ENCODE data around the gene PERM1. TPM values are rescaled to one million over a fixed set of nuclear protein-coding genes. Genes with fewer than 3 reads are reported as not detected.

The PERM1 gene
- total and polyA plus RNA-seq, 2 of the 13 experiments (the other 11 are each of a cell fraction or from before 2014, with no cell fraction given), result 0.04 to 0.29 TPM

DNA sequence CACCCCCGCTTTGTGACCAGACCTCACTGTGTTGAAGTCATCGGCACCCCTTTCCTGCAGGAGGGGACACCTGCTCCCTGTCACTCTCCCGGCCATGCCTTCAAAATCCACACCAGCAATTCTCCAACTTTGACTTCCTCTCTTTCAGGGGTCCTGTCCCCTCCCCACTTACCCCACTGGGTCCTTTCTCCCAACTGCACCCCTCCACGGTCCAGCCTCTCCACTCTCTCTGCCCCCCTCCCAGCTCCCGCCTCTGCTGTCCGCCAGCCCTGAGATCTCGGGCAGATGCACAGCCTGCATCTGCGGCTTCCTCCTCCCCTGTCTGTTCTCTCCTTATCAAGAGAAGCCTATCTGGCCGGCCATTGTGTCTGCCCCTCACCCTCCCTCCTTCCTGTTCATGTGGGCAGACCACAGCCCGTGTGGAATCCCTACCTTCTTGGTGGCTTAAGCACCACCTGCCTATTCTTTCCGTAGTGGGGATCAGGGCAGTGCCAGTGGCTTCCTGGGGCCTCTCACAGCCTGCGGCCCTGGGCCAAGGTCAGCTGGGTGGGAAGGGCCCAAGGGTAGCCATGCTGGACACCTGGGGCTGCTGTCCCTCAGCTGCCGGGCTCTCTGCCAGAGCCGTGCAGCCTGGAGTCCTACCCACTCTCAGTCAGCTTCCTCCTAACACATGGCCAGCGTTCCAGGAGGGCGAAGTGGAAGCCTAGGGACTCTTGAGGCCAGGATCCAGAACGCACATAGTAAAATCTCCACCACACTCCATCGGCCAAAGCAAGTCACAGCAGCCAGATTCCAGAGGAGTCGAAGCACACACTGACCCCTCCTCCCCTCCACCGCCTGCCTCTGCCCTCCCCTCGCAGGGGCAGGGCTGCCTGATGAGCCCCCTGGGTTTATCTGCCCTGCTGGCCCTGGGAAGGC lies 23.1 kb upstream of the PERM1 start (continued):
- TF ChIP-seq, protein P1, sequence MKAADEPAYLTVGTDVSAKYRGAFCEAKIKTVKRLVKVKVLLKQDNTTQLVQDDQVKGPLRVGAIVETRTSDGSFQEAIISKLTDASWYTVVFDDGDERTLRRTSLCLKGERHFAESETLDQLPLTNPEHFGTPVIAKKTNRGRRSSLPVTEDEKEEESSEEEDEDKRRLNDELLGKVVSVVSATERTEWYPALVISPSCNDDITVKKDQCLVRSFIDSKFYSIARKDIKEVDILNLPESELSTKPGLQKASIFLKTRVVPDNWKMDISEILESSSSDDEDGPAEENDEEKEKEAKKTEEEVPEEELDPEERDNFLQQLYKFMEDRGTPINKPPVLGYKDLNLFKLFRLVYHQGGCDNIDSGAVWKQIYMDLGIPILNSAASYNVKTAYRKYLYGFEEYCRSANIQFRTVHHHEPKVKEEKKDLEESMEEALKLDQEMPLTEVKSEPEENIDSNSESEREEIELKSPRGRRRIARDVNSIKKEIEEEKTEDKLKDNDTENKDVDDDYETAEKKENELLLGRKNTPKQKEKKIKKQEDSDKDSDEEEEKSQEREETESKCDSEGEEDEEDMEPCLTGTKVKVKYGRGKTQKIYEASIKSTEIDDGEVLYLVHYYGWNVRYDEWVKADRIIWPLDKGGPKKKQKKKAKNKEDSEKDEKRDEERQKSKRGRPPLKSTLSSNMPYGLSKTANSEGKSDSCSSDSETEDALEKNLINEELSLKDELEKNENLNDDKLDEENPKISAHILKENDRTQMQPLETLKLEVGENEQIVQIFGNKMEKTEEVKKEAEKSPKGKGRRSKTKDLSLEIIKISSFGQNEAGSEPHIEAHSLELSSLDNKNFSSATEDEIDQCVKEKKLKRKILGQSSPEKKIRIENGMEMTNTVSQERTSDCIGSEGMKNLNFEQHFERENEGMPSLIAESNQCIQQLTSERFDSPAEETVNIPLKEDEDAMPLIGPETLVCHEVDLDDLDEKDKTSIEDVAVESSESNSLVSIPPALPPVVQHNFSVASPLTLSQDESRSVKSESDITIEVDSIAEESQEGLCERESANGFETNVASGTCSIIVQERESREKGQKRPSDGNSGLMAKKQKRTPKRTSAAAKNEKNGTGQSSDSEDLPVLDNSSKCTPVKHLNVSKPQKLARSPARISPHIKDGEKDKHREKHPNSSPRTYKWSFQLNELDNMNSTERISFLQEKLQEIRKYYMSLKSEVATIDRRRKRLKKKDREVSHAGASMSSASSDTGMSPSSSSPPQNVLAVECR (CRISPR knock-in tag; IDR thresholded peaks at IDR 0.05; ENCODE audit: borderline replicate concordance), result peak; percentile 65; the same call in 1 of the 2 replicates
- no peak for TF ChIP-seq GZF1 (CRISPR knock-in tag; IDR thresholded peaks at IDR 0.05)
- TF ChIP-seq ZNF674 (CRISPR knock-in tag; IDR thresholded peaks at IDR 0.05; ENCODE audit: low read depth), result 0 out of 2 replicates have a peak, but pooled peaks have one; percentile 18
- TF ChIP-seq ZBTB38 (CRISPR knock-in tag; IDR thresholded peaks at IDR 0.05), result peak; percentile 49; the same call in 1 of the 2 replicates
- TF ChIP-seq, protein P2, sequence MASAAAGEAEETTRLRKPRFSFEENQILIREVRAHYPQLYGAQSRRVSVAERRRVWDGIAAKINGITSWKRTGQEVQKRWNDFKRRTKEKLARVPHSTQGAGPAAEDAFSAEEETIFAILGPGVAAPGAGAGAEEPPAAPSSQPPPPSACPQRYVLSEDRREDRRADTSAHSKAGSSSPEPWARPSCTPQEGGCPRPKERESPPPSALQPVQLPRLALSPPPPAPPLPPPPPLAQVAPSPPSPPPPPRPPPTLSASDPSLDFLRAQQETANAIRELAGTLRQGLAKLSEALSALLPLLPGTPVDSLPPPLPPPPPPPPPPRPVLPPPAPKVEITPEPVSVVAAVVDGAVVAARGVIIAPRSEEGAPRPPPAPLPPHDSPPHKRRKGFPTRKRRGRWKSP (CRISPR knock-in tag; IDR thresholded peaks at IDR 0.05), result 0 out of 2 replicates have a peak, but pooled peaks have one; percentile 46
- TF ChIP-seq RELA (CRISPR knock-in tag; IDR thresholded peaks at IDR 0.05), result no peak
- TF ChIP-seq KDM2A (CRISPR knock-in tag; IDR thresholded peaks at IDR 0.05; ENCODE audit: borderline replicate concordance, low read depth), result peak; percentile 51; the same call in 1 of the 2 replicates
- TF ChIP-seq, protein P3, sequence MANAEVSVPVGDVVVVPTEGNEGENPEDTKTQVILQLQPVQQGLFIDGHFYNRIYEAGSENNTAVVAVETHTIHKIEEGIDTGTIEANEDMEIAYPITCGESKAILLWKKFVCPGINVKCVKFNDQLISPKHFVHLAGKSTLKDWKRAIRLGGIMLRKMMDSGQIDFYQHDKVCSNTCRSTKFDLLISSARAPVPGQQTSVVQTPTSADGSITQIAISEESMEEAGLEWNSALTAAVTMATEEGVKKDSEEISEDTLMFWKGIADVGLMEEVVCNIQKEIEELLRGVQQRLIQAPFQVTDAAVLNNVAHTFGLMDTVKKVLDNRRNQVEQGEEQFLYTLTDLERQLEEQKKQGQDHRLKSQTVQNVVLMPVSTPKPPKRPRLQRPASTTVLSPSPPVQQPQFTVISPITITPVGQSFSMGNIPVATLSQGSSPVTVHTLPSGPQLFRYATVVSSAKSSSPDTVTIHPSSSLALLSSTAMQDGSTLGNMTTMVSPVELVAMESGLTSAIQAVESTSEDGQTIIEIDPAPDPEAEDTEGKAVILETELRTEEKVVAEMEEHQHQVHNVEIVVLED (CRISPR knock-in tag; IDR thresholded peaks at IDR 0.05; ENCODE audit: borderline replicate concordance), result 0 out of 2 replicates have a peak, but pooled peaks have one; percentile 37
- TF ChIP-seq ZNF891 (CRISPR knock-in tag; IDR thresholded peaks at IDR 0.05), result peak; percentile 90
- peak; percentile 66 for TF ChIP-seq HOXA3 (CRISPR knock-in tag; IDR thresholded peaks at IDR 0.05)
- TF ChIP-seq ZNF264 (CRISPR knock-in tag; IDR thresholded peaks at IDR 0.05), result peak; percentile 21; the same call in 1 of the 2 replicates
- TF ChIP-seq, protein P4, sequence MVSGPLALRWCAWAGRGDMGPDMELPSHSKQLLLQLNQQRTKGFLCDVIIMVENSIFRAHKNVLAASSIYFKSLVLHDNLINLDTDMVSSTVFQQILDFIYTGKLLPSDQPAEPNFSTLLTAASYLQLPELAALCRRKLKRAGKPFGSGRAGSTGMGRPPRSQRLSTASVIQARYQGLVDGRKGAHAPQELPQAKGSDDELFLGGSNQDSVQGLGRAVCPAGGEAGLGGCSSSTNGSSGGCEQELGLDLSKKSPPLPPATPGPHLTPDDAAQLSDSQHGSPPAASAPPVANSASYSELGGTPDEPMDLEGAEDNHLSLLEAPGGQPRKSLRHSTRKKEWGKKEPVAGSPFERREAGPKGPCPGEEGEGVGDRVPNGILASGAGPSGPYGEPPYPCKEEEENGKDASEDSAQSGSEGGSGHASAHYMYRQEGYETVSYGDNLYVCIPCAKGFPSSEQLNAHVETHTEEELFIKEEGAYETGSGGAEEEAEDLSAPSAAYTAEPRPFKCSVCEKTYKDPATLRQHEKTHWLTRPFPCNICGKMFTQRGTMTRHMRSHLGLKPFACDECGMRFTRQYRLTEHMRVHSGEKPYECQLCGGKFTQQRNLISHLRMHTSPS (CRISPR knock-in tag; IDR thresholded peaks at IDR 0.05; ENCODE audit: low read depth), result peak; percentile 82
- TF ChIP-seq HMG20B (CRISPR knock-in tag; conservative IDR thresholded peaks at IDR 0.05), result 0 out of 2 replicates have a peak, but pooled peaks have one; percentile 29
- peak; percentile 31; the same call in 1 of the 2 replicates for TF ChIP-seq ZNF124 (CRISPR knock-in tag; IDR thresholded peaks at IDR 0.05)
- TF ChIP-seq ZNF337 (CRISPR knock-in tag; IDR thresholded peaks at IDR 0.05; ENCODE audit: borderline replicate concordance, low read depth), result peak; percentile 89
